HepG2 (cell line): ENCODE data around the gene MAMDC2.

Experiments
- BHLHE40 ChIP-seq: IDR thresholded peaks from 2 replicates; pipeline ENCODE4 v1.6.1; 2011; ENCODE audit warnings: low read length, improper control_type of control experiment
- EP300 ChIP-seq, 3 experiments: sonication (generic) in 1 of 3; formaldehyde crosslinking in 1 of 3; IDR thresholded peaks; 2 replicates each; pipeline versions ENCODE4 v1.5.1 to v1.6.1; 2011 to 2020; ENCODE audit warnings: low read depth in 2 of 3, low read length in 2 of 3, borderline replicate concordance in 1 of 3, improper control_type of control experiment in 1 of 3, mild to moderate bottlenecking in 1 of 3, missing genetic modification reagents in 1 of 3, moderate library complexity in 1 of 3
- HCFC1 ChIP-seq: fragments of 150-350 bp; IDR thresholded peaks from 2 replicates; pipeline ENCODE4 v1.6.1; 2014; ENCODE audit warnings: low read depth, low read length
- JUND ChIP-seq: sonication (generic); formaldehyde crosslinking; IDR thresholded peaks from 2 replicates; pipeline ENCODE4 v1.8.0; 2022; ENCODE audit warnings: mild to moderate bottlenecking, missing genetic modification reagents
- MXD1 ChIP-seq: sonication (generic); formaldehyde crosslinking; IDR thresholded peaks from 2 replicates; pipeline ENCODE4 v1.4.0; 2020; ENCODE audit warnings: mild to moderate bottlenecking, missing genetic modification reagents
- TF ChIP-seq, protein P1 (sequence below): IDR thresholded peaks from 2 replicates; pipeline ENCODE4 v1.6.1; 2012; ENCODE audit warnings: inconsistent platforms
- TF ChIP-seq, protein P2 (sequence below): sonication (generic); formaldehyde crosslinking; IDR thresholded peaks from 2 replicates; pipeline ENCODE4 v1.4.0; 2020; ENCODE audit warnings: missing genetic modification reagents

GRCh38 chr9:70049236-70049635 lies 5.6 kb downstream of the MAMDC2 start:
- TF ChIP-seq, protein P1, sequence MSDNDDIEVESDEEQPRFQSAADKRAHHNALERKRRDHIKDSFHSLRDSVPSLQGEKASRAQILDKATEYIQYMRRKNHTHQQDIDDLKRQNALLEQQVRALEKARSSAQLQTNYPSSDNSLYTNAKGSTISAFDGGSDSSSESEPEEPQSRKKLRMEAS, result no peak
- TF ChIP-seq BHLHE40 (no peak), HCFC1 (no peak), JUND (CRISPR knock-in tag) (no peak), EP300 (IDR thresholded peaks at IDR 0.05; ENCODE audit: low read depth in 2 of 2, low read length in 2 of 2) (no peak), EP300 (CRISPR knock-in tag; IDR thresholded peaks at IDR 0.05; ENCODE audit: borderline replicate concordance) (no peak), MXD1 (CRISPR knock-in tag) (no peak)
- TF ChIP-seq, protein P2, sequence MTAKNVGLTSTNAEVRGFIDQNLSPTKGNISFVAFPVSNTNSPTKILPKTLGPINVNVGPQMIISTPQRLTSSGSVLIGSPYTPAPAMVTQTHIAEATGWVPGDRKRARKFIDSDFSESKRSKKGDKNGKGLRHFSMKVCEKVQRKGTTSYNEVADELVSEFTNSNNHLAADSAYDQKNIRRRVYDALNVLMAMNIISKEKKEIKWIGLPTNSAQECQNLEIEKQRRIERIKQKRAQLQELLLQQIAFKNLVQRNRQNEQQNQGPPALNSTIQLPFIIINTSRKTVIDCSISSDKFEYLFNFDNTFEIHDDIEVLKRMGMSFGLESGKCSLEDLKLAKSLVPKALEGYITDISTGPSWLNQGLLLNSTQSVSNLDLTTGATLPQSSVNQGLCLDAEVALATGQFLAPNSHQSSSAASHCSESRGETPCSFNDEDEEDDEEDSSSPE (CRISPR knock-in tag), result no peak
